GM12873 (cell line): ENCODE results near the gene CACNA2D2.

ENCODE experiments used
- CTCF ChIP-seq: IDR thresholded peaks from 2 replicates; pipeline ENCODE4 v1.5.1; 2012; ENCODE audit warnings: low read depth, mild to moderate bottlenecking, moderate library complexity, low read length, control low read depth; ENCODE audit not compliant: insufficient read depth; ENCODE audit errors: missing control alignments

The CACNA2D2 gene

GRCh38 chr3:50381383-50381782 is 122.1 kb downstream of the CACNA2D2 start:
- TF ChIP-seq CTCF, result no peak

DNA sequence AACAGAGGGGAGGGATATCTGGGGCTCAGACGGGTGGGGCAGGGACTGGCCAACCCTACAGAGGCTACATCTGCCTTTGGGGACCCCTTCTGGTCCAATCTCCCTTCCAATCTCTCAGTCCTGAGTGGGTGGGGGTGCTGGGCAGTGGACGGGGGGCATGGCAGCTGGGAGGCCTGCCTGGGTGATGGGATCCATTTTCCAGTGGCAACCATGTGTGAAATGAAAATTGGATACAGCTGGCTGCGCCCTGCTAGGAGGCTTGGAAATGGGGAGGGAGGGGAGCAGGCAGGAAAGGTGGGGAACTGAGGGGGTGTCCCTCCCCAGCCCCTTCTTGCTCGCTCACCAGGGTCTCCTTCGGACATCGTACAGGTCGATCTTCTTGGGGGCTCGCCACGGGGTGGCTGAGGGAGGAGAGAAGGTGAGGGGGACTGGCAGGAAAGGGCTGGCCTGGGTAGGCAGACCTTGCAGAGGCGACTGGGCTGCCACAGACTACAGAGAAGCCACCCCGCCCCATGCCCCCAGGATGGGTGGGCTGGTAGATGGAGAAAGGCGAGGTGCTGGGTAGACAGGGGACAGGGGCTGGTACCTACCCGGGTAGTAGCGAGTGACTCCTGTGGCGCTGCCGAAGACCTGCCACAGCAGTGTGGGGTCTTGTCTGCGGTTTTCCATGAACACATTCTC is 122.9 kb downstream of the CACNA2D2 start:
- TF ChIP-seq CTCF, result no peak

GRCh38 chr3:50378757-50379156 is 124.7 kb downstream of the CACNA2D2 start:
- TF ChIP-seq CTCF, result no peak

DNA sequence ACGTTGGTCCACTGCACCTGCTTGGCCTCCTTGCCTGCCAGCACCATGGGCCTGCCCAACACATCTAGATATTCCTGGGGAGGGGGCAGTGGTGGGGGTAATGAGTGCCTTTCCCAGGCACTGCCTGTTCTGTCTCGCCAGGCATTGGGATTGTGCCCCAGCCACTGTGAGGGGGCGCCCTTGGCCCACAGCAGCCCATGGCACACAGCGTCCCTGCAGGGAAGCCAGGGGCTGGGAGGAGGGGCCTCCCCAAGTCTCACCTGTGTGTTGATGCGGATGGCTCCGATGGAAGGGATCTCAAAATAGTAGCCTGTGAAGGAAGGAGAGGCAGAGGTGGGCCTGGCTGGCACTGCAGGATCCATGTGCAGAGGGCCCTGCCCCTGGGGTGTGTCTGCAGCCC is 125.4 kb downstream of the CACNA2D2 start:
- no peak for TF ChIP-seq CTCF

GRCh38 chr3:50375258-50375931 is 128.0 kb downstream of the CACNA2D2 start:
- peak; percentile 33 for TF ChIP-seq CTCF

- no peak for TF ChIP-seq CTCF
These were observed 128.8 kb downstream of the CACNA2D2 start for GRCh38 chr3:50374363-50375257.
